GM04503 (cell line): ENCODE data around the gene RDH13.
"Not testable (repeated sequence)": the region's sequence is repeated elsewhere in the genome, so short reads cannot be mapped to it uniquely, and the experiment has no call there.

Experiments used
- DNase-seq: peaks from one replicate; pipeline ENCODE4 v3.0.0-alpha.2; 2012; ENCODE audit warnings: low read depth

Gene RDH13

GRCh38 chr19:55044771-55045716 is 17.9 kb downstream of the RDH13 start:
- no peak for DNase-seq

GRCh38 chr19:55044286-55044685 is 18.7 kb downstream of the RDH13 start:
- DNase-seq = no peak

DNA sequence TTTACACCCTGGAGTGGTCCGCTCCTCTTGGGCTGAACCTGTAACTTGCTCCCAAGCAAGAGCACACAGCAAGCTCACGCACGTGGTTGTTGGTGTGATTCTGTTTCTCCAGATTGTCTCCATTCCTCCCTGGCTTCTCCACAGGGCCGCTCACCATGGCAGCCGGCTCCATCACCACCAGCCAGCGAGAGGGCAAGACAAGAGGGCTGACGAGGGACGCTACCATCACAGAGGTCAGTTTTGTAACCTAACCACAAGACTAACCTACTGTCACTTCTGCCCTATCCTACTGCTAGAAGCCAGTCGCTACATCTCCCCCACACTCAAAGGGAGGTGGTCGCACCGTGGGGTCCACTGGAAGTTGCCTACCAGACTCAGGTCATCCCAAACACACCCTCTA is 20.3 kb downstream of the RDH13 start:
- no peak for DNase-seq

GRCh38 chr19:55042344-55042678 is 20.6 kb downstream of the RDH13 start:
- DNase-seq = no peak

GRCh38 chr19:55041627-55042343 is 21.2 kb downstream of the RDH13 start:
- no peak for DNase-seq

DNA sequence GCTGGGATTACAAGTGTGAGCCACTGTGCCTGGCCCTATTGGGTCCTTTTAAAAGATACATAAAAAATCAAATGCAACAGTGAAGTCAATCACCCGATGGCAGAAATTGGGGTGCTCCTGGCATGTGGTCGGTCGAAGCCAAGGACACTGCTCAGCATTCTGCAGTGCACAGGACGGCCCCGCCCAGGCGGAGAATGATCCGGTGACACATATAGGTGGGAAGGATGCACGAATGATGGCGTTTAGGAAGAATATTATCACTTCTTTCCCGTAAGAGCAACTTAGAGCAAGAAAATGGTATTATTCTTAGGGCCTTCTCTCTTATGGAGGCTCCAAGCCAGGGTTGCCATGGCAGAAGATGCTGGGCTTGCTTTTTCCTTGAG is 21.7 kb downstream of the RDH13 start:
- DNase-seq = no peak

GRCh38 chr19:55040654-55041053 is 22.3 kb downstream of the RDH13 start:
- not testable (repeated sequence) for DNase-seq

- DNase-seq = not testable (repeated sequence)
These were observed 25.3 kb downstream of the RDH13 start for GRCh38 chr19:55037603-55038002.

- DNase-seq = no peak
These were observed 26.9 kb downstream of the RDH13 start for GRCh38 chr19:55036058-55036457.

- no peak for DNase-seq
These were observed 28.2 kb downstream of the RDH13 start for GRCh38 chr19:55034751-55035150.

- not testable (repeated sequence) for DNase-seq
These were observed 29.8 kb downstream of the RDH13 start for GRCh38 chr19:55032976-55033643.

DNA sequence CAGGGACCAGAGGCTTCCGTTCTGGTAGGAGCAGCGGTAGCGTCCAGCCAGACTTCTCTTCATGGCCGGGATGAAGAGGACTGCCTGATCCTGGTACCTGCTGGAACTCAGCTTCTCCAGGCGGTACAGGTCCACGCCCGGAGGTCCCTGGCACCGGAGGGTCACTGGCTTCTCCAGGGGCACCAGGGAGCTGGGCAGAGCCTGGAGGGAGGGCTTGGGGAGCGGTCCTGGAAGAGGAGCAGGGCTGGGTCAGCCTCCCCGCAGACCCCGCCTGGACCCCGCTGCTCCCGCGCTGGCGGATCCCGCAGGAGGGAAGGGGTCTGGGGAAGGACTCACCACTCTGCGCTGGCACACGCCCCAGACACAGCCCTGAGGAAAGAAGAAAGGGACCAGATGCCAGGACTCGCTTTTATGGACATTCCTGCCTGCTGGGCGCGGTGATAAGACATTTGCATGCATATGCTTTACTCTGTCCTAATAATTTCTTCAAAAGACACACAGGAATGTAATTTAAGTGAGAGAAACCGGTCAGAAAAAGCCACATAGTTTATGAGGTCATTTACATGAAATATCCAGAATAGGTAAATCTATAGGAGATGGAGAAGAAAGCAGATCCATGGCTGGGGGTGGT is 30.7 kb downstream of the RDH13 start:
- DNase-seq = no peak

DNA sequence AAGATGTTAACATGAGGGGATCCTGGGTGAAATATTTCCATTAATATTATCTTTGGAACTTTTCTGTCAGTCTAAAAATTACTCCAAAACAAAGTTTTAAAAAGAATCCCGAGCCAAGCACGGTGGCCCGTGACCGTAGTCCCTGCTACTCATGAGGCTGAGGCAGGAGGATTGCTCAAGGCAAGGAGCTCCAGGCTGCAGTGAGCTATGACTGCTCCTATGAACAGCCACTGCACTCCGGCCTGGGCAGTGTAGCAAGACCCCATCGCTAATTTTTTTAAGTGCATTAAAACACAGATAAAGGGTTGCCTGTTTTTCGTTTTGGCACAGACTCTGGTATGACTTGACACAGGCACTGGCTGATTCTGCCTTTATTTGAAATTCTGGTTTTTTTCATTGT is 31.8 kb downstream of the RDH13 start:
- DNase-seq = no peak

DNA sequence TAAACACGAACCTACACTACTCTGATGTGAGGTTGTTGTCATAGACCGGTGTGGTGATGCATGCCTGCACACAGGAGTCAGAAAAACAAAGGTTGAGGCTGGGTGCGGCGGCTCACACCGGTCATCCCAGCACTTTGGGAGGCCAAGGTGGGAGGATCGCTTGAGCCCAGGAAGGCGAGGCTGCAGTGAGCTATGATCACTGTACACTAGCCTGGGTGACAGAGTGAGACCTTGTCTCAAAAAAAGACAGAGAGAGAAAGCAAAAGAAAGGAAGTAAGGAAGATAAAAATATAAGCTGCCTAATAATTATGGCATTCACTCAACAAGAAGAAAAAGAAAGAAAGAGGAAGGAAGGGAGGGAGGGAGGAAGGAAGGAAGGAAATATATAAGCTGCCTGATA is 34.2 kb downstream of the RDH13 start:
- DNase-seq = no peak

- no peak for DNase-seq
These were observed 35.2 kb downstream of the RDH13 start for GRCh38 chr19:55027472-55028337.

- not testable (repeated sequence) for DNase-seq
These were observed 35.8 kb downstream of the RDH13 start for GRCh38 chr19:55027140-55027471.

- DNase-seq = no peak
These were observed 38.8 kb downstream of the RDH13 start for GRCh38 chr19:55024111-55024510.

DNA sequence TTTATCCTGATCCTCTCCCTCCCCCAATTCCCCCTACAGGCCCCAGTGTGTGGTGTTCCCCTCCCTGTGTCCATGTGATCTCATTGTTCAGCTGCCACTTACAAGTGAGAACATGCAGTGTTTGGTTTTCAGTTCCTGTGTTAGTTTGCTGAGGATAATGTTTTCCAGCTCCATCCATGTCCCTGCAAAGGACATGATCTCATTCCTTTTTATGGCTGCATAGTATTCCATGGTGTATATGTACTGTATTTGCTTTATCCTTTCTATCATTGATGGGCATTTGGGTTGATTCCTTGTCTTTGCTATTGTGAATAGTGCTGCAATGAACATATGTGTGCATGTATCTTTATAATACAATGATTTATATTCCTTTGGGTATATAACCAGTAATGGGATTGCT is 42.6 kb downstream of the RDH13 start:
- not testable (repeated sequence) for DNase-seq

DNA sequence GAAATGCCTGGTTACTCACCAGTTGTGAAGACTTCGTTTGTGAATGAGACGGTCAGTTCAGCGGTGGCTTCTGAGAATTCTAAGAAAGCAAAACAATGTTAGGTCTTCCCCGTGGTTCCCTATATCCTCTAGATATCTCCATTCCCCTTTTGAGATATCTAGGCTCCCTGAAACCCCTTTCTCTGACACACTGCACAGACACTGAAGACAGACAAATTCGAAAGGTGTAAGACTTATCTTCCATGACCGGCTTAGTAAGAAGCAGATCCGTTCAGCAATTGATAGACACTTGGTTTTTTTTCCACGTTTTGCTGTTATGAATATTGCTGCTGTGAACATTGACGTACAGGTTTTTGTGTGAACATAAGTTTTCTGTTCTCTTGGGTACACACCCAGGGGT is 44.3 kb downstream of the RDH13 start:
- no peak for DNase-seq

DNA sequence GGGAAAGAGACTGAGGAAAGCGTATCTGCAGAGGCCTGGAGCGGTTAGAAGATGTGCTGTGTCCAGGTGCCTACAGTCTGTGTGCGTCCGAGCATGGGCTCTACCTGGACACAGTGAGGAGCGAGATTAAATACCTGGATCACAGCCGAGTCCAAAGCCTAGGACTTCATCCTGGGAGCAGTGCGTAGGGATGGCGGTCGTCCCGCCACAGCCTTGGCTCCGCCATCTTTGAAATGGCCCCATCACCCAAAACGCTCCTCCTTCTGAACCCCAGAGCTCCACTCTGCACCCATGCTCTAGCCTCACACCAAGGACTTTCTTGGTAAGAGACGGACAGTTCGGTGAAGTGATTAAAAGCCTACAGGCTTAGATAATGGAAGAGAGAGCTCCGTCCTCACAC is 44.7 kb downstream of the RDH13 start:
- DNase-seq = no peak

DNA sequence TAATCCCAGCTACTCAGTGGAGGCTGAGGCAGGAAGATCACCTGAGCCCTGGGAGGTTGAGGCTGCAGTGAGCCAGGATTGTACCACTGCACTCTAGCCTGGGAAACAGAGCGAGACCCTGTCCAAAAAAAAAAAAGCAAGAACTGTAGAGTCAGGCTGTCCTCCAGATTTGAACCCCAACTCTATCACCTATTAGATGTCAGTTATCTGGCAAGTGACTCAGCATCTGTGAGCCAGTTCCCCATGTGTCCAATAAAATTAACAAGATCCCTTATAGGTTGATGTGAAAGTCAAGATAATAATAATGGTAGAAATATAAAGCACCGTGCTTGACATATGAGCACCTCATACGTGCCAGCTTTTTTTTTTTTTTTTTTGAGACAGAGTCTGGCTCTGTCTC is 46.9 kb downstream of the RDH13 start:
- DNase-seq = no peak

DNA sequence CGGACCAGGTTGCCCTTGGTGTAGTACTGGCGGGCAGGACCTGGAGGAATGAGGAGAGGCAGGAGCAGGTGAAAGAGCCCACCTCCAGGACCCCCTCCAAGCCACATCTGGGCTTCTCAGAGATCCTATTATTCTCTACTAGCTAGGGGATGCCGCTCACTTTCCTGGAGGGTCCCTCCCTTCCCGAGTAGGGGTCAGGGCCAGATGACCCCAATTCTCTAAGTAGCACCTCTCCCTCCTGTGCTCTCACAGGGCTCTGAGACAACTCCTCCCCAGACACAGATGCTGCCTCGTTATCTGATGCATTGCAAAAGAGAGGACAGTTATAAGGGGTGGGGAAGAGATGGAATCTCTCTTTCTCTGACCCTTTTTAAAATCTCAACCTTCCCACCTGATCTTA is 47.8 kb downstream of the RDH13 start:
- no peak for DNase-seq
